Measurements from ENCODE around the gene LIN7A. TPM values are rescaled to one million over a fixed set of nuclear protein-coding genes. Genes with fewer than 3 reads are reported as not detected.
"Not testable (repeated sequence)": the region's sequence is repeated elsewhere in the genome, so short reads cannot be mapped to it uniquely, and the experiment has no call there.

LIN7A gene
- total and polyA plus RNA-seq, 2 of the 8 experiments (the other 6 are each of a cell fraction or from before 2014, with no cell fraction given), result 5.8 to 22.0 TPM

DNA sequence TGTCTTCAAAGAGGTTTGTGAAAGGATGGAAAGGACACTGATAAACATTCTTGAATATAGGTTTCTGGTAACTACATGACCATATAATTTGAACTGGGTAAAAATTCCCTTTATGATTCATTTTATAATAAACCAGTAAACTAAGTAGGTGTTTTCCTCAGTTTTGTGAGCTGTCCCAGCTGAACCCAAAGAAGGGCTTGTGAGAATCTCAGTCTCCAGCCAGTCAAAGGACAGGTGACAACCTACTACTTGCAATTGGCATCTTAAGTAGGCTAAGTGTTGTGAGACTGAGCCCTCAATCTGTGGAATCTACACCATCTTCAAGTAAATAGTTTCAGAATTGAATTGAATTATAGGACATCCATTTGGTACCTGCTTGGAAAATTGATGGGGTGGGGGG, 145.9 kb downstream of the LIN7A start:
- FAIRE-seq (no peak), DNase-seq (ENCODE audit: low read depth in 1 of 2, low spot score in 2 of 2) (no peak)
- no peak overlapping the region for H2BK12ac ChIP-seq (ENCODE audit: low read depth, low read length)
- H4K8ac ChIP-seq (ENCODE audit: extremely low read depth, insufficient read depth, low read length), result no peak overlapping the region
- no peaks in the 10 kb centered on the region for H3K9me3 ChIP-seq (ENCODE audit: insufficient read depth in 2 of 2, low read depth in 1 of 2, low read length in 1 of 2)
- no peak overlapping the region for H4K5ac ChIP-seq (ENCODE audit: insufficient read length, low read depth, low read length)
- H3K79me2 ChIP-seq (ENCODE audit: control insufficient read depth in 1 of 2, insufficient read depth in 2 of 2, low read length in 2 of 2), result peaks cover 0 to 3% of the 10 kb centered on the region in 2 experiments; a peak in 1 of 4 replicates
- H2AK5ac ChIP-seq (ENCODE audit: low read depth, low read length), result no peak overlapping the region
- CTCF ChIA-PET (ENCODE audit: partially characterized antibody), result no interaction called here
- no peak overlapping the region for H4K91ac ChIP-seq (replicated peaks; ENCODE audit: insufficient read length, low read length)
- no peak overlapping the region for H3K4ac ChIP-seq (replicated peaks; ENCODE audit: insufficient read length, low read depth, low read length)
- no peak overlapping the region for H2AFZ ChIP-seq (ENCODE audit: low read length)
- no peaks in the 10 kb centered on the region; a peak in 1 of 8 replicates for H3K36me3 ChIP-seq (ENCODE audit: control insufficient read depth in 2 of 4, insufficient read depth in 4 of 4, low read length in 3 of 4)
- H3K27me3 ChIP-seq (replicated peaks in 1 of 4; ENCODE audit: control insufficient read depth in 3 of 4, extremely low read depth in 1 of 4, insufficient read depth in 3 of 4, low read length in 3 of 4), result peaks cover 0 to 1% (median 0%) of the 10 kb centered on the region in 4 experiments; a peak in 1 of 7 replicates
- H2BK15ac ChIP-seq (ENCODE audit: low read length), result no peak overlapping the region
- no peak for TF ChIP-seq YY1 (IDR thresholded peaks at IDR 0.05; ENCODE audit: low read depth, low read length)
- peaks cover 0 to 7% (median 2%) of the 10 kb centered on the region in 4 experiments; a peak in 3 of 7 replicates for H3K4me1 ChIP-seq (replicated peaks in 1 of 4; ENCODE audit: control insufficient read depth in 3 of 4, insufficient read depth in 4 of 4, low read length in 3 of 4)
- no peaks in the 10 kb centered on the region for H3K79me1 ChIP-seq (ENCODE audit: low read depth, low read length)
- H2BK120ac ChIP-seq (replicated peaks; ENCODE audit: low read depth, low read length), result peak overlapping the region; percentile 72
- no peak overlapping the region for H3K4me3 ChIP-seq (ENCODE audit: extremely low read depth in 1 of 4, insufficient read depth in 2 of 4, low read depth in 3 of 4, low read length in 4 of 4)
- no peak overlapping the region for H3K9ac ChIP-seq (replicated peaks in 1 of 4; ENCODE audit: extremely low read depth in 1 of 4, low read depth in 3 of 4, low read length in 3 of 4)
- no peak overlapping the region for H3K56ac ChIP-seq (replicated peaks; ENCODE audit: insufficient read length, low read depth, low read length)
- H2BK5ac ChIP-seq (ENCODE audit: low read depth, low read length), result no peak overlapping the region
- no peaks in the 10 kb centered on the region for H3K23me2 ChIP-seq (ENCODE audit: low read depth, low read length)
- no peaks in the 10 kb centered on the region for H4K20me1 ChIP-seq (replicated peaks in 1 of 2; ENCODE audit: control insufficient read depth in 1 of 2, insufficient read depth in 2 of 2, low read length in 2 of 2)
- H3K14ac ChIP-seq (ENCODE audit: insufficient read length), result no peak overlapping the region
- H3K23ac ChIP-seq (ENCODE audit: insufficient read length), result no peak overlapping the region
- no peak overlapping the region for H2BK20ac ChIP-seq (ENCODE audit: low read length)
- H3K4me2 ChIP-seq (ENCODE audit: insufficient read depth in 1 of 2, low read depth in 2 of 2, low read length in 2 of 2), result no peak overlapping the region
- H3K18ac ChIP-seq (ENCODE audit: extremely low read depth, low read length), result peak overlapping the region; percentile 64
- POLR2A ChIA-PET (ENCODE audit: partially characterized antibody), result no interaction called here
- H3K27ac ChIP-seq (ENCODE audit: low read depth, low read length), result no peak overlapping the region

DNA sequence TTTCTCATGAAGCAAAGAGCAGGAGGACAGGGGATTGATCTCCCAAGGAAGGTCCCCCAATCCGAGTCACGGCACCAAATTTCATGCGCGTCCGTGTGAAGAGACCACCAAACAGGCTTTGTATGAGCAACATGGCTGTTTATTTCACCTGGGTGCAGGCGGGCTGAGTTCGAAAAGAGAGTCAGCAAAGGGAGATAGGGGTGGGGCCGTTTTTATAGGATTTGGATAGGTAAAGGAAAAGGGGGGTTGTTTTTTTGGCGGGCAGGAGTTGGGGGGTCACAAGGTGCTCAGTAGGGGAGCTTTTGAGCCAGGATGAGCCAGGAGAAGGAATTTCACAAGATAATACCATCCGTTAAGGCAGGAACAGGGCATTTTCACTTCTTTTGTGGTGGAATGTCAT, 149.3 kb downstream of the LIN7A start:
- H3K4me1 ChIP-seq (replicated peaks in 1 of 4; ENCODE audit: control insufficient read depth in 3 of 4, insufficient read depth in 4 of 4, low read length in 3 of 4); H4K20me1 ChIP-seq (replicated peaks in 1 of 2; ENCODE audit: control insufficient read depth in 1 of 2, insufficient read depth in 2 of 2, low read length in 2 of 2); H3K79me2 ChIP-seq (ENCODE audit: control insufficient read depth in 1 of 2, insufficient read depth in 2 of 2, low read length in 2 of 2); POLR2A ChIA-PET (ENCODE audit: partially characterized antibody); FAIRE-seq; H2AFZ ChIP-seq (ENCODE audit: low read length); H2BK5ac ChIP-seq (ENCODE audit: low read depth, low read length); H3K18ac ChIP-seq (ENCODE audit: extremely low read depth, low read length); H3K4me2 ChIP-seq (ENCODE audit: insufficient read depth in 1 of 2, low read depth in 2 of 2, low read length in 2 of 2); H3K9ac ChIP-seq (replicated peaks in 1 of 4; ENCODE audit: extremely low read depth in 1 of 4, low read depth in 3 of 4, low read length in 3 of 4); H3K27me3 ChIP-seq (replicated peaks in 1 of 4; ENCODE audit: control insufficient read depth in 3 of 4, extremely low read depth in 1 of 4, insufficient read depth in 3 of 4, low read length in 3 of 4); H2BK15ac ChIP-seq (ENCODE audit: low read length); H2BK12ac ChIP-seq (ENCODE audit: low read depth, low read length); H3K14ac ChIP-seq (ENCODE audit: insufficient read length); H3K23me2 ChIP-seq (ENCODE audit: low read depth, low read length); H3K9me3 ChIP-seq (ENCODE audit: insufficient read depth in 2 of 2, low read depth in 1 of 2, low read length in 1 of 2); H3K4ac ChIP-seq (replicated peaks; ENCODE audit: insufficient read length, low read depth, low read length); H4K8ac ChIP-seq (ENCODE audit: extremely low read depth, insufficient read depth, low read length); H3K23ac ChIP-seq (ENCODE audit: insufficient read length); DNase-seq (ENCODE audit: low read depth in 1 of 2, low spot score in 2 of 2); H4K91ac ChIP-seq (replicated peaks; ENCODE audit: insufficient read length, low read length); H2BK120ac ChIP-seq (replicated peaks; ENCODE audit: low read depth, low read length); H2BK20ac ChIP-seq (ENCODE audit: low read length); H3K79me1 ChIP-seq (ENCODE audit: low read depth, low read length); H3K36me3 ChIP-seq (ENCODE audit: control insufficient read depth in 2 of 4, insufficient read depth in 4 of 4, low read length in 3 of 4); H2AK5ac ChIP-seq (ENCODE audit: low read depth, low read length); H3K56ac ChIP-seq (replicated peaks; ENCODE audit: insufficient read length, low read depth, low read length); H4K5ac ChIP-seq (ENCODE audit: insufficient read length, low read depth, low read length); H3K27ac ChIP-seq (ENCODE audit: low read depth, low read length): not testable (repeated sequence)
- peak overlapping the region in 2 of 4 experiments; percentile 45 to 47; a peak in 3 of 8 replicates for H3K4me3 ChIP-seq (ENCODE audit: extremely low read depth in 1 of 4, insufficient read depth in 2 of 4, low read depth in 3 of 4, low read length in 4 of 4)
- WGBS, 2 experiments (ENCODE audit: extremely low coverage in 1 of 2, insufficient coverage in 1 of 2, insufficient read length in 1 of 2, insufficient replicate concordance in 2 of 2, low coverage in 1 of 2, low lambda C conversion rate in 2 of 2, missing lambda C conversion rate in 1 of 2), result 82% methylated on average over 10 of the region's 10 CpGs; no CpG with 5 or more reads in 1 of the 2 experiments
- CTCF ChIA-PET (ENCODE audit: partially characterized antibody), result interaction anchor here (1.5 kb wide), 1 partner anchor 375 kb away, joined by 3 read pairs; no protein-coding TSS in a partner anchor
